ENCODE results near the gene PSMA8.
"Not testable (repeated sequence)": the region's sequence is repeated elsewhere in the genome, so short reads cannot be mapped to it uniquely, and the experiment has no call there.

PSMA8 gene

GRCh38 chr18:26228562-26229260 is 95.0 kb downstream of the PSMA8 start:
- no peak for DNase-seq (ENCODE audit: low read depth)
- H3K4me3 ChIP-seq (ENCODE audit: control insufficient read depth, low read depth, low read length): no peak overlapping the region
- TF ChIP-seq, protein P1, sequence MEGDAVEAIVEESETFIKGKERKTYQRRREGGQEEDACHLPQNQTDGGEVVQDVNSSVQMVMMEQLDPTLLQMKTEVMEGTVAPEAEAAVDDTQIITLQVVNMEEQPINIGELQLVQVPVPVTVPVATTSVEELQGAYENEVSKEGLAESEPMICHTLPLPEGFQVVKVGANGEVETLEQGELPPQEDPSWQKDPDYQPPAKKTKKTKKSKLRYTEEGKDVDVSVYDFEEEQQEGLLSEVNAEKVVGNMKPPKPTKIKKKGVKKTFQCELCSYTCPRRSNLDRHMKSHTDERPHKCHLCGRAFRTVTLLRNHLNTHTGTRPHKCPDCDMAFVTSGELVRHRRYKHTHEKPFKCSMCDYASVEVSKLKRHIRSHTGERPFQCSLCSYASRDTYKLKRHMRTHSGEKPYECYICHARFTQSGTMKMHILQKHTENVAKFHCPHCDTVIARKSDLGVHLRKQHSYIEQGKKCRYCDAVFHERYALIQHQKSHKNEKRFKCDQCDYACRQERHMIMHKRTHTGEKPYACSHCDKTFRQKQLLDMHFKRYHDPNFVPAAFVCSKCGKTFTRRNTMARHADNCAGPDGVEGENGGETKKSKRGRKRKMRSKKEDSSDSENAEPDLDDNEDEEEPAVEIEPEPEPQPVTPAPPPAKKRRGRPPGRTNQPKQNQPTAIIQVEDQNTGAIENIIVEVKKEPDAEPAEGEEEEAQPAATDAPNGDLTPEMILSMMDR (conservative IDR thresholded peaks at IDR 0.05; ENCODE audit: control insufficient read depth, insufficient read depth, low read depth, low read length): no peak

GRCh38 chr18:26230497-26230896 is 96.8 kb downstream of the PSMA8 start:
- TF ChIP-seq, protein P1 (conservative IDR thresholded peaks at IDR 0.05; ENCODE audit: control insufficient read depth, insufficient read depth, low read depth, low read length): no peak
- DNase-seq (ENCODE audit: low read depth): no peak
- no peak overlapping the region for H3K4me3 ChIP-seq (ENCODE audit: control insufficient read depth, low read depth, low read length)

DNA sequence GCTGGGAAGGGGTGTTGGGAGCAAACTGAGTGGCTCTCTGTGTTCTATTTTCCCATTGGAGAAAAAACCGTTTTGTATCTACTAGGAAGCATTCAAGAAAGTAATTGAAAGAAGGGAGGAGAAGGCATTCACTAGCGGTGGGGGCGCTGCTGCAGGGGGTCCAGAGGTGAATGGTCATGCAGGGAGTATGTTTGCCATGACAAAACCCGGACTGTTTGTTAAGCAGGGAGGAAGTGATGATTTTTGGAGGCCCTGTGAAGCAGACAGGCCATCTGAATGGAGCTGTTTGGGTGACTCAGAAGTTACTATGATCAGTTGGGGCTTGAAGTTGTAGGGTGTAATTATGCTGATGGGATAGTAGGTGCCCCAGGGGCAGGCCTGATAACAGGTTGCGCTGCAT is 99.5 kb downstream of the PSMA8 start:
- TF ChIP-seq, protein P1 (conservative IDR thresholded peaks at IDR 0.05; ENCODE audit: control insufficient read depth, insufficient read depth, low read depth, low read length): no peak
- no peak overlapping the region for H3K4me3 ChIP-seq (ENCODE audit: control insufficient read depth, low read depth, low read length)
- no peak for DNase-seq (ENCODE audit: low read depth)

DNA sequence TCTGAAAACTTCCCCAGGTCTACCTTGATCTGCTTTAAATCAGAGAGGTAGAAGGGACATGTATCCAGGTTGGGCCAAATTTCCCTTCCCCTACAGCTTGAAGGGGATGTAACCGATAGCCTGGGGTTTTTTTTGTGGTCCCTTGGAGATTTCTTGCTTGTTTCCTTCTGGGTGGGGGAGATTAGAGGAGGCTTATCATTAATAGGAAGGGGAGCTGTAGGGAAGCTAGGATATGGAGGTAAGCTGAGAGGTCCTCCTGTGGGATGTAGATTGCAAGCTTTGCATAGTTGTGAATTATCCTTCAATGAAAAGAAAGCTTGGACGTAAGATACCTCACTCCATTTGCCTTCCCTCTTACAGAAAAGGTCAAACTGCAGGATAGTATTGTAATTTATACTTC is 103.7 kb downstream of the PSMA8 start:
- not testable (repeated sequence) for H3K4me3 ChIP-seq (ENCODE audit: control insufficient read depth, low read depth, low read length); DNase-seq (ENCODE audit: low read depth)

GRCh38 chr18:26238718-26239117 is 105.0 kb downstream of the PSMA8 start:
- not testable (repeated sequence) for H3K4me3 ChIP-seq (ENCODE audit: control insufficient read depth, low read depth, low read length); DNase-seq (ENCODE audit: low read depth)

DNA sequence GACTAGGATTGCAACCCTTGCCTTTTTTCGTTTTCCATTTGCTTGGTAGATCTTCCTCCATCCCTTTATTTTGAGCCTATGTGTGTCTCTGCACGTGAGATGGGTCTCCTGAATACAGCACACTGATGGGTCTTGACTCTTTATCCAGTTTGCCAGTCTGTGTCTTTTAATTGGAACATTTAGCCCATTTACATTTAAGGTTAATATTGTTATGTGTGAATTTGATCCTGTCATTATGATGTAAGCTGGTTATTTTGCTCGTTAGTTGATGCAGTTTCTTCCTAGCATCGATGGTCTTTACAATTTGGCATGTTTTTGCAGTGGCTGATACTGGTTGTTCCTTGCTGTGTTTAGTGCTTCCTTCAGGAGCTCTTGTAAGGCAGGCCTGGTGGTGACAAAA is 108.7 kb downstream of the PSMA8 start:
- DNase-seq (ENCODE audit: low read depth); H3K4me3 ChIP-seq (ENCODE audit: control insufficient read depth, low read depth, low read length): not testable (repeated sequence)

All from fibroblast of mammary gland (primary cell).